ENCODE results near the gene PCDH17.

Gene PCDH17

DNA sequence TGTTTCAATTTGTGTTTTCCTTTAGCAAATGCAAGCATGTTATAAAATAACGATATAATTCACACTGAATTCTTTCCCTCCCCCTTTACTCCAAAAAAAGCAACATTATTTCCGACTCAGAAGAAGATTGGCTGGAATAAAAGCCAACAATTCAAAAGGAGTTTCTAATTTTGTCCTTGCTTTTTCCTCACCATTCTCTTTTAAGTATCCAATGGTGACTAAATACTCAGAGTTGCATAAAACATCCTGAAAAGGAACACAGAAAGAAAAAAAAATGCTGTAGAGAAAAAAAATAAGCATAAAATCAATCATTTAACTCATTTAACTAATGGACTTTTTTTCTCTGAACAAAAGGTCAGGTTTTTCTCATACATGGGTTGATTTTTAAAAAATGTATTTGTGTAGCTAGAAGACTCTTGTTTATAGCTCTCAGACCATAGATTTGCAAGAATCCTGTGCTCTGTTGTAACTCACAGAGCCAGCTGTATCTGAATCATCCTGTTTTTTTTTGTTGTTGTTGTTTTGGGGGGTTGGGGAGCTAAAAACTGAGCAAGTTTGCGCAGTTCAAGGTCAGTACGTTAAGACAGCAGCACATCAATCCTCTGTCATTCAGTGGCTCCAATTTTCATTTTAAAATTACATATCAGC lies 108.1 kb downstream of the PCDH17 start:
- DNase-seq (ENCODE audit: low spot score), result no peak

GRCh38 chr13:57740719-57741118 lies 109.2 kb downstream of the PCDH17 start:
- DNase-seq (ENCODE audit: low spot score), result no peak

DNA sequence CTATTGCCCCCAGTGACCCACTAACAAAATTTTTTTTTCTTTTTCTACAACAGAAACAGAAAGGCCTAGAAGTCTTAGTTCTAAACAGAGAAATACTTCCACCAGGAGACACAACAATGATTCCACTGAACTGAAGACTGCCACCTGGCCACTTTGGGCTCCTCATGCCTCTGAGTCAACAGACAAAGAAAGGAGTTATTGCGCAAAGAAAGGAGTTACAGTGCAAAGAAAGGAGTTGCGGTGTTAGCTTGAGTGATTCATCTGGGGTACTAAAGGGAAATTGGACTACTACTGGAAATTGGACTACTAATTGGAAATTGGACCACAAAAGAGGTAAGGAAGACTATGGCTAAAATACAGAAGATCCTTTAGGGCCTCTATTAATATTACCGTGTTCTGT lies 116.6 kb downstream of the PCDH17 start:
- DNase-seq (ENCODE audit: low spot score), result no peak

DNA sequence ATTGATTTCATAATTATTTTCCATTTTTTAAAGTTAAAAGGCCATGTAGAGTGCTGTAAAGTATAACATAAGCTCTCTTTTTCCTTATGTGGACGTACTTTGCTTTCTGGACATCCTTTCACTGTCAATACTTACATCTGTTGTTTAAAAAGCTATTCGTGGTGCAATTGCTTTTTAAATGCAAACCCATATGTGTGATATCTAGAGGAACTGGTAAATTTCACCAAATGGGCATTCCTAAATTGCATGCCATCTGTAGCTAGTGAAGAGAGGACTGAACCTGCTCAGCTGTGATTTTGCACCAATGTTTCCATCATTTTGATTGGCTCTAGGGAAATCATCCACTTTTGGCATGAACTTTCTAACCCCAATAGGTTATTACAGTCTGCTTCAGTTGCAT lies 129.4 kb downstream of the PCDH17 start:
- DNase-seq (ENCODE audit: low spot score), result no peak

DNA sequence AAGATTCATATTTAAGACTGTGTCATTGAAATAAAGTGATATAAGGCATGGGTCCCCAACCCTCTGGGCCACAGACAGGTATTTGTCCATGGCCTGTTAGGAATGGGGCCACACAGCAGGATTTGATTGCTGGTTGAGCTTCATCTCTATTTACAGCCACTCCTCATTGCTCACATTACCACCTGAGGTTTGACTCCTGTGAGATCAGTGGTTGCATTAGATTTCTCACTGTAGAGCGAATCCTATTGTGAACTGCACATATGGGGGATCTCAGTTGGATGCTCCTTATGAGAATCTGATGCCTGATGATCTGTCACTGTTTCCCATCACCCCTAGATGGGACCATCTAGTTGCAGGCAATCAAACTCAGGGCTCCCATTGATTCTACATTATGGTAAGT lies 132.1 kb downstream of the PCDH17 start:
- DNase-seq (ENCODE audit: low spot score), result no peak
